ENCODE results near the gene LAG3.

The LAG3 gene

GRCh38 chr12:6759741-6760140, 12.6 kb upstream of the LAG3 start:
- Histone ChIP-seq H3K36me3 (no peaks in the 10 kb centered on the region), H3K4me3 (ENCODE audit: low read depth, low read length) (no peak overlapping the region), H3K9me3 (no peaks in the 10 kb centered on the region), H3K27me3 (no peaks in the 10 kb centered on the region), H3K4me1 (peaks cover 16% of the 10 kb centered on the region)
- no peak for DNase-seq
- TF ChIP-seq CTCF (IDR thresholded peaks at IDR 0.05; ENCODE audit: low read depth, low read length): no peak

DNA sequence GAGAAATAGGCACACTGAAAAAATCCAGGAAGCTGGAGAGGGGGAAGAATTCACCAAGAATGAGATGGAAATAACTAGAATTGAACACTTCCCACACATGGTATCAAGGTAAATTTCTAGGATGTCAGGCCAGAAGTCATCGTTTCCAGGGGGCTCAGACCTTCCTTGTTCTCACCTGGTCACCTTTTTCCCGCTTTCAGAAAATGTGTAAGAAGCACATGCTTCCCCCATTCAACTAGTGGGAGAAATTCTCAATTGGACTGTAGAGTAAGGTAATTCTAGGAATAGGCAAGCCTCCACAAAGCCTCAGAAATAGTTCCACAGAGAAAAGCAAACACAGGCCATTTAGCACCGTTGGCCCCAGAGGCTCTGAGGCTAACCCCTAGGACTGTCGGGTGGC, 8.9 kb upstream of the LAG3 start:
- H3K4me1 ChIP-seq: peaks cover 23% of the 10 kb centered on the region
- no peaks in the 10 kb centered on the region for H3K9me3 ChIP-seq
- no peaks in the 10 kb centered on the region for H3K27me3 ChIP-seq
- no peak for DNase-seq
- no peak for TF ChIP-seq CTCF (IDR thresholded peaks at IDR 0.05; ENCODE audit: low read depth, low read length)
- peak overlapping the region; percentile 21 for H3K4me3 ChIP-seq (ENCODE audit: low read depth, low read length)
- H3K36me3 ChIP-seq: no peaks in the 10 kb centered on the region

GRCh38 chr12:6764011-6764828, 8.1 kb upstream of the LAG3 start:
- TF ChIP-seq CTCF (IDR thresholded peaks at IDR 0.05; ENCODE audit: low read depth, low read length): no peak
- peak; percentile 96 for DNase-seq
- Histone ChIP-seq H3K27me3 (no peaks in the 10 kb centered on the region), H3K36me3 (peaks cover under 1% of the 10 kb centered on the region; the same call in 1 of the 2 replicates), H3K4me1 (peaks cover 24% of the 10 kb centered on the region), H3K4me3 (ENCODE audit: low read depth, low read length) (peak overlapping the region; percentile 21), H3K9me3 (no peaks in the 10 kb centered on the region)

GRCh38 chr12:6765048-6765633, 7.2 kb upstream of the LAG3 start:
- Histone ChIP-seq H3K27me3 (no peaks in the 10 kb centered on the region), H3K4me3 (ENCODE audit: low read depth, low read length) (no peak overlapping the region; the same call in 1 of the 2 replicates), H3K4me1 (peaks cover 33% of the 10 kb centered on the region), H3K36me3 (peaks cover 10% of the 10 kb centered on the region), H3K9me3 (no peaks in the 10 kb centered on the region)
- no peak for TF ChIP-seq CTCF (IDR thresholded peaks at IDR 0.05; ENCODE audit: low read depth, low read length)
- no peak for DNase-seq

- Histone ChIP-seq H3K4me1 (peaks cover 41% of the 10 kb centered on the region), H3K27me3 (no peaks in the 10 kb centered on the region), H3K9me3 (no peaks in the 10 kb centered on the region), H3K36me3 (peaks cover 15% of the 10 kb centered on the region), H3K4me3 (ENCODE audit: low read depth, low read length) (peak within 1 kb of the TSS; percentile 84)
- no peak for TF ChIP-seq CTCF (IDR thresholded peaks at IDR 0.05; ENCODE audit: low read depth, low read length)
- DNase-seq: peak; percentile 89
Measured at GRCh38 chr12:6765634-6766581, 6.4 kb upstream of the LAG3 start, which contains the start of gene PTMS. TSS of gene PTMS (plus strand) at chr12:6766363. CDS start at chr12:6766706, 343 bp downstream.
